ENCODE measurements around the gene CNTNAP5. TPM values are rescaled to one million over a fixed set of nuclear protein-coding genes. Genes with fewer than 3 reads are reported as not detected.

Gene CNTNAP5
- total and polyA plus RNA-seq, 2 donors (not counting 3 experiments of a cell fraction or from before 2014, with no cell fraction given): not detected

DNA sequence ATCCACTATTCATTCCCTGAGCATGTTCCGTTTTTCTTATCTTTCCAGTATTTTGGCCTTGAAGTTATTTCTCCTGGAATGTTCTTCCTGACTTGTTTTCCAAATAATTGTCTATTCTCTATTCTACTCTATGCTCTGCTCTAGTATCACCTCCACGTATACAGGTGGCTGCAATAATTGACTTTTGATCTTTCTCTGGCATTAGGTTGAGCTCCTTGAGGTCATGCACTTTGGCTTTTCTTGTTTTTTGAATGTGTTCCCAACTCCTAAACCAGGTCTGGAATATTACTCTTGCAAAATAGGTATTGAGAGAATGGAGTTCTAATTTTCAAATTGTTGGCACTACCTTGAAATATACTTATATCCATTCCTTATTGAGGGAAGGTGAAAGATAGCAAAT, 550.4 kb downstream of the CNTNAP5 start:
- POLR2A ChIA-PET: no interaction called here
- no peak overlapping the region for H3K4me2 ChIP-seq (ENCODE audit: insufficient read depth, low read length)
- H3K79me2 ChIP-seq (ENCODE audit: control insufficient read depth, insufficient read depth, low read length): no peaks in the 10 kb centered on the region
- H3K27me3 ChIP-seq (ENCODE audit: control insufficient read depth in 2 of 2, insufficient read depth in 2 of 2, low read length in 2 of 2): no peaks in the 10 kb centered on the region
- H3K4me3 ChIP-seq (replicated peaks in 1 of 3; ENCODE audit: insufficient read depth in 1 of 3, low read depth in 1 of 3, low read length in 3 of 3): no peak overlapping the region
- DNase-seq (ENCODE audit: low read depth, low spot score) (no peak), FAIRE-seq (no peak)
- no peaks in the 10 kb centered on the region for H3K4me1 ChIP-seq (ENCODE audit: control insufficient read depth, extremely low read depth, insufficient read depth, low read length)
- H3K36me3 ChIP-seq (ENCODE audit: control insufficient read depth in 2 of 2, extremely low read depth in 1 of 2, insufficient read depth in 2 of 2, low read length in 2 of 2): no peaks in the 10 kb centered on the region
- H4K20me1 ChIP-seq (replicated peaks; ENCODE audit: control insufficient read depth, extremely low read depth, insufficient read depth, low read length): no peaks in the 10 kb centered on the region
- H3K9me1 ChIP-seq (replicated peaks; ENCODE audit: control insufficient read depth, extremely low read depth, insufficient read depth, low read length): no peaks in the 10 kb centered on the region
- H3K9ac ChIP-seq (replicated peaks; ENCODE audit: extremely low read depth, insufficient read depth, low read length): no peak overlapping the region
- H3K27ac ChIP-seq (ENCODE audit: insufficient read depth, low read depth, low read length): no peak overlapping the region
- H2AFZ ChIP-seq (ENCODE audit: low read depth, low read length): no peak overlapping the region
- dilution Hi-C loops (cut with MboI; ENCODE audit: extremely low pct_ligation_motif_present, low sequenced_read_pairs) (no loop called here), intact Hi-C loops (cut with micrococcal nuclease) (no loop called here)
- BruUV-seq (replicated peaks): no TSS peak
- H3K9me3 ChIP-seq (replicated peaks; ENCODE audit: control insufficient read depth, insufficient read depth, low read length): peaks cover 9% of the 10 kb centered on the region
- TF ChIP-seq POLR2AphosphoS5 (IDR thresholded peaks at IDR 0.05; ENCODE audit: insufficient read depth, low read depth, low read length) (no peak), JUN (IDR thresholded peaks at IDR 0.05; ENCODE audit: borderline replicate concordance, insufficient read depth, insufficient read length, low read depth) (no peak), EZH2 (IDR thresholded peaks at IDR 0.05; ENCODE audit: borderline replicate concordance, low read depth, low read length, severe bottlenecking) (no peak), MYC (IDR thresholded peaks at IDR 0.05; ENCODE audit: low read depth, low read length) (no peak), FOS (IDR thresholded peaks at IDR 0.05; ENCODE audit: borderline replicate concordance, insufficient read depth, low read length) (no peak), GATA2 (IDR thresholded peaks at IDR 0.05; ENCODE audit: insufficient read depth, insufficient read length, low read depth, low read length) (no peak), POLR2A (IDR thresholded peaks at IDR 0.05; ENCODE audit: low read depth, low read length) (no peak)
- TF ChIP-seq, protein P1, sequence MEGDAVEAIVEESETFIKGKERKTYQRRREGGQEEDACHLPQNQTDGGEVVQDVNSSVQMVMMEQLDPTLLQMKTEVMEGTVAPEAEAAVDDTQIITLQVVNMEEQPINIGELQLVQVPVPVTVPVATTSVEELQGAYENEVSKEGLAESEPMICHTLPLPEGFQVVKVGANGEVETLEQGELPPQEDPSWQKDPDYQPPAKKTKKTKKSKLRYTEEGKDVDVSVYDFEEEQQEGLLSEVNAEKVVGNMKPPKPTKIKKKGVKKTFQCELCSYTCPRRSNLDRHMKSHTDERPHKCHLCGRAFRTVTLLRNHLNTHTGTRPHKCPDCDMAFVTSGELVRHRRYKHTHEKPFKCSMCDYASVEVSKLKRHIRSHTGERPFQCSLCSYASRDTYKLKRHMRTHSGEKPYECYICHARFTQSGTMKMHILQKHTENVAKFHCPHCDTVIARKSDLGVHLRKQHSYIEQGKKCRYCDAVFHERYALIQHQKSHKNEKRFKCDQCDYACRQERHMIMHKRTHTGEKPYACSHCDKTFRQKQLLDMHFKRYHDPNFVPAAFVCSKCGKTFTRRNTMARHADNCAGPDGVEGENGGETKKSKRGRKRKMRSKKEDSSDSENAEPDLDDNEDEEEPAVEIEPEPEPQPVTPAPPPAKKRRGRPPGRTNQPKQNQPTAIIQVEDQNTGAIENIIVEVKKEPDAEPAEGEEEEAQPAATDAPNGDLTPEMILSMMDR (IDR thresholded peaks at IDR 0.05; ENCODE audit: extremely low read depth in 1 of 2, insufficient read depth in 1 of 2, low read depth in 1 of 2, low read length in 2 of 2): no peak
- TF ChIP-seq, protein P2, sequence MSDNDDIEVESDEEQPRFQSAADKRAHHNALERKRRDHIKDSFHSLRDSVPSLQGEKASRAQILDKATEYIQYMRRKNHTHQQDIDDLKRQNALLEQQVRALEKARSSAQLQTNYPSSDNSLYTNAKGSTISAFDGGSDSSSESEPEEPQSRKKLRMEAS (IDR thresholded peaks at IDR 0.05; ENCODE audit: insufficient read depth, insufficient read length): no peak
- CTCF ChIA-PET: no interaction called here

Data from endothelial cell of umbilical vein (primary cell).